HG03442 (cell line): Measurements from ENCODE around the gene ABCA2.

ENCODE experiments used
- ATAC-seq: cut with Tn5 transposase; IDR thresholded peaks from one replicate; pipeline ENCODE4 v1.9.1; 2021; ENCODE audit warnings: mild to moderate bottlenecking, moderate library complexity; ENCODE audit not compliant: unreplicated experiment

ABCA2 gene

GRCh38 chr9:137030538-137031527, 2.8 kb upstream of the ABCA2 start:
- ATAC-seq: no peak

- ATAC-seq: no peak
These were observed 2.0 kb upstream of the ABCA2 start for GRCh38 chr9:137030006-137030405.

- ATAC-seq: no peak
These were observed 1.3 kb upstream of the ABCA2 start for GRCh38 chr9:137029058-137029936.

GRCh38 chr9:137028263-137029057, 423 bp upstream of the ABCA2 start:
- ATAC-seq: peak; percentile 41

- ATAC-seq: no peak
These were observed 1.2 kb downstream of the ABCA2 start for GRCh38 chr9:137026828-137027227.

GRCh38 chr9:137026384-137026783, 1.7 kb downstream of the ABCA2 start:
- ATAC-seq: no peak

- no peak for ATAC-seq
These were observed 2.5 kb downstream of the ABCA2 start for GRCh38 chr9:137025517-137025966.

GRCh38 chr9:137023583-137023991, 4.5 kb downstream of the ABCA2 start:
- no peak for ATAC-seq

- no peak for ATAC-seq
These were observed 4.9 kb downstream of the ABCA2 start for GRCh38 chr9:137023157-137023556.

- no peak for ATAC-seq
These were observed 5.4 kb downstream of the ABCA2 start for GRCh38 chr9:137022662-137023008.

- ATAC-seq: no peak
These were observed 5.9 kb downstream of the ABCA2 start for GRCh38 chr9:137021979-137022661.

- ATAC-seq: no peak
These were observed 6.5 kb downstream of the ABCA2 start for GRCh38 chr9:137021568-137021978.

- ATAC-seq: no peak
These were observed 7.1 kb downstream of the ABCA2 start for GRCh38 chr9:137020771-137021567.

GRCh38 chr9:137019891-137020683, 8.0 kb downstream of the ABCA2 start:
- no peak for ATAC-seq

- ATAC-seq: no peak
These were observed 9.1 kb downstream of the ABCA2 start for GRCh38 chr9:137018761-137019559.

GRCh38 chr9:137017791-137018497, 10.1 kb downstream of the ABCA2 start:
- no peak for ATAC-seq

GRCh38 chr9:137017071-137017470, 11.0 kb downstream of the ABCA2 start:
- no peak for ATAC-seq
